H1 (cell line): ENCODE data around the gene TMEM17. TPM values are rescaled to one million over a fixed set of nuclear protein-coding genes. Genes with fewer than 3 reads are reported as not detected.

Experiments used
- ASH2L ChIP-seq: fragments of 200-600, 300-600 bp; sonication (generic); IDR thresholded peaks from one replicate; pipeline ENCODE4 v1.7.1; 2017; ENCODE audit warnings: low read length
- CBX5 ChIP-seq: fragments of 300-800, 300-1000 bp; sonication (generic); IDR thresholded peaks from 2 replicates; pipeline ENCODE4 v1.7.1; 2016; ENCODE audit warnings: antibody characterized with exemption, low read length, low read depth
- CBX8 ChIP-seq: fragments of 300-800, 300-1000 bp; sonication (generic); IDR thresholded peaks from 2 replicates; pipeline ENCODE4 v1.7.1; 2016; ENCODE audit warnings: low read depth, low read length, borderline replicate concordance
- CHD1 ChIP-seq: IDR thresholded peaks from 2 replicates; pipeline ENCODE4 v1.6.1; 2012; ENCODE audit warnings: low read depth, low read length, improper control_type of control experiment
- CHD2 ChIP-seq: IDR thresholded peaks from 2 replicates; pipeline ENCODE4 v1.6.1; 2012; ENCODE audit warnings: low read length, improper control_type of control experiment
- CTBP2 ChIP-seq: IDR thresholded peaks from 2 replicates; pipeline ENCODE4 v1.7.0; 2011; ENCODE audit warnings: borderline replicate concordance, mild to moderate bottlenecking, moderate library complexity, mixed read lengths, low read length; ENCODE audit not compliant: insufficient read depth, insufficient read length
- GABPA ChIP-seq: IDR thresholded peaks from 2 replicates; pipeline ENCODE4 v1.6.1; 2011; ENCODE audit warnings: mild to moderate bottlenecking, low read length, moderate library complexity, borderline replicate concordance; ENCODE audit not compliant: insufficient read depth
- HDAC2 ChIP-seq, 2 experiments: fragments of 300-600 bp in 1 of 2; sonication (generic) in 1 of 2; IDR thresholded peaks; 2 replicates each; pipeline ENCODE4 v1.6.1; 2011 to 2012; ENCODE audit warnings: low read depth in 2 of 2, low read length in 2 of 2, mild to moderate bottlenecking in 2 of 2, moderate library complexity in 2 of 2, borderline replicate concordance in 1 of 2, inconsistent platforms in 1 of 2
- JUND ChIP-seq: IDR thresholded peaks from 2 replicates; pipeline ENCODE4 v1.6.1; 2011; ENCODE audit warnings: mild to moderate bottlenecking, improper control_type of control experiment, low read length
- KDM1A ChIP-seq: fragments of 200-600, 300-600 bp; sonication (generic); IDR thresholded peaks from 2 replicates; pipeline ENCODE4 v1.7.1; 2016; ENCODE audit warnings: mild to moderate bottlenecking, low read length, borderline replicate concordance
- KDM4A ChIP-seq: IDR thresholded peaks from one replicate; pipeline ENCODE4 v1.7.1; 2012; ENCODE audit warnings: low read depth, mild to moderate bottlenecking, moderate library complexity, low read length, inconsistent platforms; ENCODE audit not compliant: severe bottlenecking
- NRF1 ChIP-seq: IDR thresholded peaks from 2 replicates; pipeline ENCODE4 v1.6.1; 2011; ENCODE audit warnings: mild to moderate bottlenecking, low read depth, low read length, improper control_type of control experiment
- POLR2AphosphoS5 ChIP-seq: IDR thresholded peaks from 2 replicates; pipeline ENCODE4 v1.6.1; 2011; ENCODE audit warnings: low read depth, low read length
- RAD21 ChIP-seq, 2 experiments: IDR thresholded peaks in 1 of 2; conservative IDR thresholded peaks in 1 of 2; 2 replicates each; pipeline ENCODE4 v1.6.1; 2011; ENCODE audit warnings: low read depth in 2 of 2, low read length in 2 of 2, improper control_type of control experiment in 1 of 2, inconsistent platforms in 1 of 2, mild to moderate bottlenecking in 1 of 2, moderate library complexity in 1 of 2
- RBBP5 ChIP-seq: IDR thresholded peaks from 2 replicates; pipeline ENCODE4 v1.7.1; 2012; ENCODE audit warnings: low read depth, mild to moderate bottlenecking, inconsistent platforms, low read length, moderate library complexity, borderline replicate concordance
- RXRA ChIP-seq: IDR thresholded peaks from 2 replicates; pipeline ENCODE4 v1.6.1; 2011; ENCODE audit warnings: low read depth, mild to moderate bottlenecking, low read length, moderate library complexity; ENCODE audit not compliant: insufficient read depth
- SAP30 ChIP-seq: fragments of 300-600 bp; sonication (generic); IDR thresholded peaks from 2 replicates; pipeline ENCODE4 v1.7.1; 2012; ENCODE audit warnings: low read length, moderate library complexity, mild to moderate bottlenecking, inconsistent platforms; ENCODE audit not compliant: insufficient read depth, insufficient replicate concordance
- SIRT6 ChIP-seq: IDR thresholded peaks from one replicate; pipeline ENCODE4 v1.7.1; 2012; ENCODE audit warnings: low read length, inconsistent platforms
- SP2 ChIP-seq: IDR thresholded peaks from 2 replicates; pipeline ENCODE4 v1.6.1; 2012; ENCODE audit warnings: mild to moderate bottlenecking, low read length, inconsistent platforms
- TAF1 ChIP-seq: IDR thresholded peaks from 2 replicates; pipeline ENCODE4 v1.6.1; 2011; ENCODE audit warnings: mild to moderate bottlenecking, low read depth, low read length
- TAF7 ChIP-seq: optimal IDR thresholded peaks from 2 replicates; pipeline ENCODE3; 2011; ENCODE audit warnings: low read depth, mild to moderate bottlenecking, inconsistent platforms, low read length, moderate library complexity, borderline replicate concordance
- TEAD4 ChIP-seq: IDR thresholded peaks from 2 replicates; pipeline ENCODE4 v1.6.1; 2012; ENCODE audit warnings: low read depth, low read length, inconsistent platforms, mixed read lengths
- polyA plus RNA-seq, 7 experiments: library from polyadenylated mRNA; depleted of rRNA in 3 of 7; stranded (reverse) in 5 of 7; unstranded in 2 of 7; fragments of >200 nt in 5 of 7; fragments of 200-250 nt in 2 of 7; gene quantifications; 1 replicate in 5 of 7; 2 replicates in 1 of 7; 4 replicates in 1 of 7; pipeline versions ENCODE4 v1.2.1 to v1.2.3, GENCODE V29; 2011 to 2013; ENCODE audit warnings: missing spikeins in 2 of 7, mixed read lengths in 2 of 7
- total RNA-seq: library from RNA; stranded (reverse); fragmentation: NEBNext Ultra II Directional; extraction: Animal tissue kit (Norgen Biotek cat#: 25700); gene quantifications from 2 replicates; pipeline ENCODE4 v1.2.1, GENCODE V29; 2021
- TF ChIP-seq, protein P1 (sequence below): IDR thresholded peaks from 2 replicates; pipeline ENCODE4 v1.6.1; 2011; ENCODE audit warnings: low read length, improper control_type of control experiment

TMEM17 gene
- total and polyA plus RNA-seq, 2 of the 8 experiments (the other 6 are each of a cell fraction or from before 2014, with no cell fraction given) = 0.69 to 1.2 TPM

DNA sequence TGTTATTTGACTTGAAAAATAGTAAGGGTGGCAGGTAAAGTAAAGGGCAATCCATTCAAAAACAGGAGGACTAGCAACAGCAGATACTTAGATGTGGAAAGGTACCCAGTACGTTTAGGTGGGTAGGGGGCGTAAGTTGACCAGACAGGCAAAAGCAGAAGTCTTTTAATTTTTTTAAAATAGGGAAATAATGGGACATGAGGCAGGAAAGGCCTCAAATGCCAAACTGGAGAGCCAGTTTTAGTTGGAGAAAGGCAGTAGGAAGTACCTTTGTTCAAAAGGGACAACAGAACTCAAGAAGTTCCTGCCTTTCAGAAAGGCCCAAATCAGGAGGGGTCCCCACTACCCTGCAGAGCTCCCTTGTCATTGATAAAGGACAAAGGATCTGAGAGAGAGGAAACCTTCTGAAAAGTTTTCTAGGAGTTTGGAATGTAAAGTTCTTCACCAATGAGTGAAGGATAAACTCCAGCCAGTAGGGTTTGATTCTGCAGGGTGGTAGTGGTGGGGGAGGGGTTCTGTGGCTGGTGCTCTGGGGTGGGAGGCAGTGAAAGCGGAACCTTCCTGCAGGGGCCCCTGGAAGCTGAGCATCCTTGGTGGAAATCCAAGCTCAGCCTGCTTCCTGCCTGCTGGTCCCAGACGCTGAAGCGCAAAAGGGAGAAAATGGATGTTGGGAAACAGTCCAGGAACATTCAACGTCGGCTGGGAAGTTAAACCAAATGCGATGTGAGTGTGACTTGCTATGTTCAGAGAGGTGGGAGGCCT, 40.1 kb downstream of the TMEM17 start (continued):
- TF ChIP-seq TEAD4 (no peak; the same call in 1 of the 2 replicates), KDM1A (0 out of 2 replicates have a peak, but pooled peaks have one; percentile 50), TAF7 (peak; percentile 17), JUND (no peak), RBBP5 (0 out of 2 replicates have a peak, but pooled peaks have one; percentile 51), CTBP2 (no peak), CHD1 (no peak), SP2 (no peak), SAP30 (no peak), HDAC2 (IDR thresholded peaks at IDR 0.05; ENCODE audit: borderline replicate concordance in 1 of 2, low read depth in 2 of 2, low read length in 2 of 2) (peak; percentile 71 to 88; a peak in 2 of 4 replicates), CBX5 (no peak), SIRT6 (no peak), ASH2L (no peak), NRF1 (no peak), GABPA (no peak), RAD21 (IDR thresholded peaks at IDR 0.05 in 1 of 2, conservative IDR thresholded peaks at IDR 0.05 in 1 of 2; ENCODE audit: low read depth in 2 of 2, low read length in 2 of 2) (peak in 1 of 2 experiments; percentile 36), KDM4A (no peak), TAF1 (peak; percentile 34; the same call in 1 of the 2 replicates), CHD2 (no peak), CBX8 (no peak), POLR2AphosphoS5 (no peak), RXRA (no peak)
- TF ChIP-seq, protein P1, sequence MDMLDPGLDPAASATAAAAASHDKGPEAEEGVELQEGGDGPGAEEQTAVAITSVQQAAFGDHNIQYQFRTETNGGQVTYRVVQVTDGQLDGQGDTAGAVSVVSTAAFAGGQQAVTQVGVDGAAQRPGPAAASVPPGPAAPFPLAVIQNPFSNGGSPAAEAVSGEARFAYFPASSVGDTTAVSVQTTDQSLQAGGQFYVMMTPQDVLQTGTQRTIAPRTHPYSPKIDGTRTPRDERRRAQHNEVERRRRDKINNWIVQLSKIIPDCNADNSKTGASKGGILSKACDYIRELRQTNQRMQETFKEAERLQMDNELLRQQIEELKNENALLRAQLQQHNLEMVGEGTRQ = no peak
